Neutrophil (primary cell): Measurements from ENCODE around the gene ERC2.

ENCODE experiments used
- H3K27ac ChIP-seq: fragments of 200-600 bp; sonication (generic); 2 replicates; pipeline ENCODE4 v1.5.1; 2016; ENCODE audit warnings: mild to moderate bottlenecking, moderate library complexity
- H3K27me3 ChIP-seq: fragments of 200-600 bp; sonication (generic); 2 replicates; pipeline ENCODE4 v1.6.0; 2016; ENCODE audit warnings: mild to moderate bottlenecking
- H3K36me3 ChIP-seq: fragments of 200-600 bp; sonication (generic); 2 replicates; pipeline ENCODE4 v1.5.1; 2017
- H3K4me1 ChIP-seq, 2 experiments: fragments of 200-600 bp in 1 of 2; sonication (generic) in 1 of 2; 1 replicate in 1 of 2; 2 replicates in 1 of 2; pipeline versions ENCODE4 v1.5.1 to v1.6.1; 2013 to 2016; ENCODE audit warnings: low read depth in 1 of 2, low read length in 1 of 2, mild to moderate bottlenecking in 1 of 2, moderate library complexity in 1 of 2; ENCODE audit not compliant: control insufficient read depth in 1 of 2, insufficient read depth in 1 of 2
- H3K4me3 ChIP-seq, 2 experiments: fragments of 200-600 bp in 1 of 2; sonication (generic) in 1 of 2; 1 replicate in 1 of 2; 2 replicates in 1 of 2; pipeline ENCODE4 v1.5.1; 2013 to 2016; ENCODE audit warnings: low read depth in 1 of 2, low read length in 1 of 2, mild to moderate bottlenecking in 1 of 2, moderate library complexity in 1 of 2
- H3K9me3 ChIP-seq: fragments of 200-600 bp; sonication (generic); 2 replicates; pipeline ENCODE4 v1.5.1; 2016
- TF ChIP-seq, protein P1 (sequence below): fragments of 200-600 bp; sonication (generic); IDR thresholded peaks from 2 replicates; pipeline ENCODE4 v1.5.1; 2016; ENCODE audit warnings: antibody characterized with exemption

ERC2 gene

DNA sequence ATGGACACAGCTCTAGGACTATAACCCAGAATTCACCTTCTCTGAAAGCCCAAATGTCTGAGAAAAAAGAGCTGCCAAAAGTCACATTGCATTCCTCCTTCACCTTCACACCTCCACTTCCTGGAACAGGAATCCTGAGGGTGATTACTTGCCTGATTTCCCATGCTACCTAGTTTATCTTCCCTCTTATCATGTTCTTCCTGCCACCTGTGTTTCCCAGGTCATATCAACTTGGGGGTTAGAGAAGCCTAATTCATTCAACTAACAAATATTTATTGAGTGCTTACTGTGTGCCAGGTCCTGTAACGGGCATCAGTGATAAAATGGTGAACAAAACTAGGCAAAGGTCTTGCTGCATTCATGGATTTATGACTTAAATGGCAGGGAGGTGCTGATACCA is 701.5 kb downstream of the ERC2 start:
- Histone ChIP-seq H3K27ac (no peak overlapping the region), H3K4me1 (no peaks in the 10 kb centered on the region), H3K4me3 (no peak overlapping the region), H3K27me3 (no peaks in the 10 kb centered on the region), H3K36me3 (no peaks in the 10 kb centered on the region), H3K9me3 (no peaks in the 10 kb centered on the region)
- TF ChIP-seq, protein P1, sequence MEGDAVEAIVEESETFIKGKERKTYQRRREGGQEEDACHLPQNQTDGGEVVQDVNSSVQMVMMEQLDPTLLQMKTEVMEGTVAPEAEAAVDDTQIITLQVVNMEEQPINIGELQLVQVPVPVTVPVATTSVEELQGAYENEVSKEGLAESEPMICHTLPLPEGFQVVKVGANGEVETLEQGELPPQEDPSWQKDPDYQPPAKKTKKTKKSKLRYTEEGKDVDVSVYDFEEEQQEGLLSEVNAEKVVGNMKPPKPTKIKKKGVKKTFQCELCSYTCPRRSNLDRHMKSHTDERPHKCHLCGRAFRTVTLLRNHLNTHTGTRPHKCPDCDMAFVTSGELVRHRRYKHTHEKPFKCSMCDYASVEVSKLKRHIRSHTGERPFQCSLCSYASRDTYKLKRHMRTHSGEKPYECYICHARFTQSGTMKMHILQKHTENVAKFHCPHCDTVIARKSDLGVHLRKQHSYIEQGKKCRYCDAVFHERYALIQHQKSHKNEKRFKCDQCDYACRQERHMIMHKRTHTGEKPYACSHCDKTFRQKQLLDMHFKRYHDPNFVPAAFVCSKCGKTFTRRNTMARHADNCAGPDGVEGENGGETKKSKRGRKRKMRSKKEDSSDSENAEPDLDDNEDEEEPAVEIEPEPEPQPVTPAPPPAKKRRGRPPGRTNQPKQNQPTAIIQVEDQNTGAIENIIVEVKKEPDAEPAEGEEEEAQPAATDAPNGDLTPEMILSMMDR, result no peak

DNA sequence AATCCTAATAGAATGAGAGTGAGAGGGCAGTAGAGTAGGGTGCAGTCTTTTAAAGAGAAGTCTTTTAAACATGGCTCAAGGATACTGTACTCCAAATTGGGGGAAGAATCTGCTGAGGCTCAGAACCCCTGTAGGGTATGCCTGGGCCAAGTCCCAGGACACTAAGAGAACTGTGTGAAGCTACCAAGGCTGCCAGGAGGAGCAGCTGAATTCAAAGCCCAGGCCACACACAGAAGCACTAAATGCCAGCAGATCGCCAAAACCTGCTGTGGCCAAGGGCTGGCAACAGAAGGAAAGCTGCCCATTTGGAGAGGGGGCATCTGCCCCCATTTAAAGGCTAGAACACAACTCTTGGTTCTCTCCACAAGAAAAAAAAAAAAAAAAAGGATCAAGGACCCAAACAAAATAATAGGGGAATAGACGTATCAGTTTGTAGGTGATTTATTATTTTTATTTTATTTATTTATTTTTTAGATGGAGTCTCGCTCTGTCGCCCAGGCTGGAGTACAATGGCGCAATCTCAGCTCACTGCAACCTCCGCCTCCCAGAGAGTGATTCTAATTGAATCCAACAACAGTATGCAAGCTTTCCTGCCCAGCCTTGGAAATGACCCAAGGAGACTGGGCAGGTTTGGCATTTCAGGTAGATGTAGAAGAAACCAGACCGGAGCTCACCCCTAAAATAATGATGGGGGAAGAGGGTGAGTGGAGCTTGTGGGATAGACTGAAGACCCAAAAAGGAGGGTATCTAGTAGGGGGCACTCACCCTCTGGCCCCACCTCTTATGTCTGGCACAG is 702.2 kb downstream of the ERC2 start:
- H3K4me3 ChIP-seq, result no peak overlapping the region
- H3K9me3 ChIP-seq, result no peaks in the 10 kb centered on the region
- H3K36me3 ChIP-seq, result no peaks in the 10 kb centered on the region
- H3K4me1 ChIP-seq, result no peaks in the 10 kb centered on the region
- no peaks in the 10 kb centered on the region for H3K27me3 ChIP-seq
- TF ChIP-seq, protein P1, result no peak
- H3K27ac ChIP-seq, result no peak overlapping the region

DNA sequence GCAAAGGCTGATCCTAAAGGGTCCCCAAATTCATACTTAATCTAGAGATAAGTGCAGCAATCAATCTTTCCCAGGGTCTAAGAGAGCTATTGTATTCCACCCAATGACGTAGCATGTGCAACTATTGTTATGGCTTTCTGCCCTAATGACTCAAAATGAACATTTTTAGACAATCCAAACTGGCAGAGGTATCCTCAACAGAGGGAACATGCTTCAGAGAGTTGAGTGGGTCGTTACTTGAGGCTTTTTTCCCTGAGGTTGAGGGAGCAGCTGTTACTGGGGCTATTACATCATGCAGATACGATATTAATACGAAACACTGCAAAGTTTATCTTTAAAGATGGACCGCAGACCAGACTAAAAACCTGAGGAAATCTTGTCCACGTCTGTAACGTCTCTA is 702.9 kb downstream of the ERC2 start:
- no peak overlapping the region for H3K27ac ChIP-seq
- no peaks in the 10 kb centered on the region for H3K4me1 ChIP-seq
- H3K27me3 ChIP-seq, result no peaks in the 10 kb centered on the region
- no peaks in the 10 kb centered on the region for H3K9me3 ChIP-seq
- no peaks in the 10 kb centered on the region for H3K36me3 ChIP-seq
- H3K4me3 ChIP-seq, result no peak overlapping the region
- TF ChIP-seq, protein P1, result no peak

DNA sequence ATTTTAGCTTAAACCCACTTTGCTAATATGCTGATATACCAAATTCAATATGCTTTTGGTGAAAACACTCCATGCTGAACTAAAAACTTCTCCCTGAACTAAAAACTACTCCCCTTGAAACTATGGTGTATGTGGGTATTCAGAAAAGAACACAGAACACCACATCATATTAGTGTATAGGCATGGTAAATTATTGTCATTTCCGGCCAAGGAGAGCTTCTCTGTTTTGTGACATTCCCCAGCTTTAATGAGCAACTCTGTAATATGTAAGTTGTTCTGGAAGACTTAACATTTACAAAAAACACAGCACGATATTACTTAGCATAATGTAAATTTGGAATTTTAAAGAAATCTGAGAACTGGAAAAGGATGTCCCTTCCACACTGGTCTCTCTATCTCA is 711.3 kb downstream of the ERC2 start:
- Histone ChIP-seq H3K4me3 (no peak overlapping the region), H3K27ac (no peak overlapping the region), H3K27me3 (no peaks in the 10 kb centered on the region), H3K36me3 (no peaks in the 10 kb centered on the region), H3K4me1 (no peaks in the 10 kb centered on the region), H3K9me3 (no peaks in the 10 kb centered on the region)
- TF ChIP-seq, protein P1, result no peak

DNA sequence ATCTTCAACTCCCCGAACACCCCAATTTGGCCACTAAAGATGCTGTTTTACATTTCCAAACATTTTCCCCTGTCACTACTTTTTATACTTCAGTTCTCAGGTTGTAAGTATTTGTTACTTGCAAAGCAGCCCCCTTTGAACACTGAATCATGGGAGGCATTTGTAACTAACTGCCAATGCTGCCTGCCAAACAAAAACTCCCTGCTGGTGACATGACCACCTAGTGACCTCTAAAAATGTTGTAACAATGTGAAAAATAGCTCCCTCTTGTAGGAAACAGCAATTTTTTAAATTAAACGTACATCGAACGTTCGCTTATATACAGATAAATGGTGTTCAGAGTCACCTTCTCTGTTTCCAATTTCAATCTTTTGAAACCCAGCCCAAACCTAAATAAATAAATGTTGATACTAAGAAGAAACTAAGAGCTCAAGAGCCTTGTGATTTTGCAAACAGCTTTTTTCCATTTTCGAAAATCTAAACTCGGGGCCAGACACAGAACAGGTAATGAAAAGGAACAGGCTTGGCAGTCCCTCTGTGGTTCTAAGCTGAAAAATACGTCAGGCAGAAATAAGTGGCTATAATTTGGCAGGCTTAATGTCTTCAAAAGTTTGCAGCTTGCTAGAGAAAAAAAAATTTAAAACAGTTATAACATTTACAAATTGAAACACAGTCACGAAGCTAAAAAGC is 712.6 kb downstream of the ERC2 start:
- Histone ChIP-seq H3K27me3 (no peaks in the 10 kb centered on the region), H3K27ac (no peak overlapping the region), H3K4me3 (no peak overlapping the region), H3K9me3 (no peaks in the 10 kb centered on the region), H3K36me3 (no peaks in the 10 kb centered on the region), H3K4me1 (no peaks in the 10 kb centered on the region)
- TF ChIP-seq, protein P1, result no peak
